ENCODE measurements around the gene DOCK4. TPM values are rescaled to one million over a fixed set of nuclear protein-coding genes. Genes with fewer than 3 reads are reported as not detected.

Gene DOCK4
- total and polyA plus RNA-seq, 2 of the 8 experiments (the other 6 are each of a cell fraction or from before 2014, with no cell fraction given): 5.1 to 23.6 TPM

DNA sequence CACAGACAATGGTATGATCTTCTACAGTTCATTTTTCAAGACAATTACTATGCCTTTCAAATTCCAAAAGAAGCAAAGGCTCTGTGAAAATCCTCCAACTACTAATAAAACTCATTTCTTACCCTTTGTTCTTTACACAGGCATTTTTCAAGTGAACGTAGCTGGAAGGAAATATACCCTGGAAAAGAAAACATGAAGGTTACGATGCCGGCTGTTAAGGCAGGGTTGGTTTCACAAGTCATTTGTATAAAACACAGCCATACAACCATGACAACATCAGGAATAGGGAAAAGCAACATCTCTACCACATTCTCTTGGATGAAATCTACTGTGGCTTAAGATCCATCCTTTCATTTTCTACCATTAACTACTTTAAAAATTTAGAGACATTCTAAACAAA, 207.9 kb downstream of the DOCK4 start (continued):
- TF ChIP-seq, protein P1, sequence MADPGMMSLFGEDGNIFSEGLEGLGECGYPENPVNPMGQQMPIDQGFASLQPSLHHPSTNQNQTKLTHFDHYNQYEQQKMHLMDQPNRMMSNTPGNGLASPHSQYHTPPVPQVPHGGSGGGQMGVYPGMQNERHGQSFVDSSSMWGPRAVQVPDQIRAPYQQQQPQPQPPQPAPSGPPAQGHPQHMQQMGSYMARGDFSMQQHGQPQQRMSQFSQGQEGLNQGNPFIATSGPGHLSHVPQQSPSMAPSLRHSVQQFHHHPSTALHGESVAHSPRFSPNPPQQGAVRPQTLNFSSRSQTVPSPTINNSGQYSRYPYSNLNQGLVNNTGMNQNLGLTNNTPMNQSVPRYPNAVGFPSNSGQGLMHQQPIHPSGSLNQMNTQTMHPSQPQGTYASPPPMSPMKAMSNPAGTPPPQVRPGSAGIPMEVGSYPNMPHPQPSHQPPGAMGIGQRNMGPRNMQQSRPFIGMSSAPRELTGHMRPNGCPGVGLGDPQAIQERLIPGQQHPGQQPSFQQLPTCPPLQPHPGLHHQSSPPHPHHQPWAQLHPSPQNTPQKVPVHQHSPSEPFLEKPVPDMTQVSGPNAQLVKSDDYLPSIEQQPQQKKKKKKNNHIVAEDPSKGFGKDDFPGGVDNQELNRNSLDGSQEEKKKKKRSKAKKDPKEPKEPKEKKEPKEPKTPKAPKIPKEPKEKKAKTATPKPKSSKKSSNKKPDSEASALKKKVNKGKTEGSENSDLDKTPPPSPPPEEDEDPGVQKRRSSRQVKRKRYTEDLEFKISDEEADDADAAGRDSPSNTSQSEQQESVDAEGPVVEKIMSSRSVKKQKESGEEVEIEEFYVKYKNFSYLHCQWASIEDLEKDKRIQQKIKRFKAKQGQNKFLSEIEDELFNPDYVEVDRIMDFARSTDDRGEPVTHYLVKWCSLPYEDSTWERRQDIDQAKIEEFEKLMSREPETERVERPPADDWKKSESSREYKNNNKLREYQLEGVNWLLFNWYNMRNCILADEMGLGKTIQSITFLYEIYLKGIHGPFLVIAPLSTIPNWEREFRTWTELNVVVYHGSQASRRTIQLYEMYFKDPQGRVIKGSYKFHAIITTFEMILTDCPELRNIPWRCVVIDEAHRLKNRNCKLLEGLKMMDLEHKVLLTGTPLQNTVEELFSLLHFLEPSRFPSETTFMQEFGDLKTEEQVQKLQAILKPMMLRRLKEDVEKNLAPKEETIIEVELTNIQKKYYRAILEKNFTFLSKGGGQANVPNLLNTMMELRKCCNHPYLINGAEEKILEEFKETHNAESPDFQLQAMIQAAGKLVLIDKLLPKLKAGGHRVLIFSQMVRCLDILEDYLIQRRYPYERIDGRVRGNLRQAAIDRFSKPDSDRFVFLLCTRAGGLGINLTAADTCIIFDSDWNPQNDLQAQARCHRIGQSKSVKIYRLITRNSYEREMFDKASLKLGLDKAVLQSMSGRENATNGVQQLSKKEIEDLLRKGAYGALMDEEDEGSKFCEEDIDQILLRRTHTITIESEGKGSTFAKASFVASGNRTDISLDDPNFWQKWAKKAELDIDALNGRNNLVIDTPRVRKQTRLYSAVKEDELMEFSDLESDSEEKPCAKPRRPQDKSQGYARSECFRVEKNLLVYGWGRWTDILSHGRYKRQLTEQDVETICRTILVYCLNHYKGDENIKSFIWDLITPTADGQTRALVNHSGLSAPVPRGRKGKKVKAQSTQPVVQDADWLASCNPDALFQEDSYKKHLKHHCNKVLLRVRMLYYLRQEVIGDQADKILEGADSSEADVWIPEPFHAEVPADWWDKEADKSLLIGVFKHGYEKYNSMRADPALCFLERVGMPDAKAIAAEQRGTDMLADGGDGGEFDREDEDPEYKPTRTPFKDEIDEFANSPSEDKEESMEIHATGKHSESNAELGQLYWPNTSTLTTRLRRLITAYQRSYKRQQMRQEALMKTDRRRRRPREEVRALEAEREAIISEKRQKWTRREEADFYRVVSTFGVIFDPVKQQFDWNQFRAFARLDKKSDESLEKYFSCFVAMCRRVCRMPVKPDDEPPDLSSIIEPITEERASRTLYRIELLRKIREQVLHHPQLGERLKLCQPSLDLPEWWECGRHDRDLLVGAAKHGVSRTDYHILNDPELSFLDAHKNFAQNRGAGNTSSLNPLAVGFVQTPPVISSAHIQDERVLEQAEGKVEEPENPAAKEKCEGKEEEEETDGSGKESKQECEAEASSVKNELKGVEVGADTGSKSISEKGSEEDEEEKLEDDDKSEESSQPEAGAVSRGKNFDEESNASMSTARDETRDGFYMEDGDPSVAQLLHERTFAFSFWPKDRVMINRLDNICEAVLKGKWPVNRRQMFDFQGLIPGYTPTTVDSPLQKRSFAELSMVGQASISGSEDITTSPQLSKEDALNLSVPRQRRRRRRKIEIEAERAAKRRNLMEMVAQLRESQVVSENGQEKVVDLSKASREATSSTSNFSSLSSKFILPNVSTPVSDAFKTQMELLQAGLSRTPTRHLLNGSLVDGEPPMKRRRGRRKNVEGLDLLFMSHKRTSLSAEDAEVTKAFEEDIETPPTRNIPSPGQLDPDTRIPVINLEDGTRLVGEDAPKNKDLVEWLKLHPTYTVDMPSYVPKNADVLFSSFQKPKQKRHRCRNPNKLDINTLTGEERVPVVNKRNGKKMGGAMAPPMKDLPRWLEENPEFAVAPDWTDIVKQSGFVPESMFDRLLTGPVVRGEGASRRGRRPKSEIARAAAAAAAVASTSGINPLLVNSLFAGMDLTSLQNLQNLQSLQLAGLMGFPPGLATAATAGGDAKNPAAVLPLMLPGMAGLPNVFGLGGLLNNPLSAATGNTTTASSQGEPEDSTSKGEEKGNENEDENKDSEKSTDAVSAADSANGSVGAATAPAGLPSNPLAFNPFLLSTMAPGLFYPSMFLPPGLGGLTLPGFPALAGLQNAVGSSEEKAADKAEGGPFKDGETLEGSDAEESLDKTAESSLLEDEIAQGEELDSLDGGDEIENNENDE (IDR thresholded peaks at IDR 0.05; ENCODE audit: insufficient replicate concordance, low read length): no peak
- TF ChIP-seq POLR2AphosphoS5 (IDR thresholded peaks at IDR 0.05; ENCODE audit: low read depth, low read length) (no peak), CBX5 (IDR thresholded peaks at IDR 0.05; ENCODE audit: low read depth, low read length) (no peak), JUND (IDR thresholded peaks at IDR 0.05; ENCODE audit: low read length) (no peak), BRCA1 (IDR thresholded peaks at IDR 0.05; ENCODE audit: low read depth, low read length) (no peak), SRF (IDR thresholded peaks at IDR 0.05; ENCODE audit: low read depth, low read length) (no peak), TAF7 (optimal IDR thresholded peaks at IDR 0.05; ENCODE audit: borderline replicate concordance, low read depth, low read length) (no peak)

All from H1 (cell line).